Activated CD4-positive, CD25-positive, alpha-beta regulatory T cell treated with anti-CD3 and anti-CD28 coated beads, Interleukin-2, amount 50 U/mL, for 16 hours (primary cell): ENCODE measurements around the gene CACNA1D.
"Not testable (repeated sequence)": the region's sequence is repeated elsewhere in the genome, so short reads cannot be mapped to it uniquely, and the experiment has no call there.

Source experiments
- DNase-seq: peaks from one replicate; pipeline ENCODE4 v3.0.0-alpha.2; 2020; ENCODE audit warnings: low read depth, low spot score

CACNA1D gene

GRCh38 chr3:53614307-53614706, 119.9 kb downstream of the CACNA1D start:
- DNase-seq: no peak

- no peak for DNase-seq
Observed at GRCh38 chr3:53616321-53616720, 121.9 kb downstream of the CACNA1D start.

- DNase-seq: no peak
Observed at GRCh38 chr3:53616971-53617892, 122.8 kb downstream of the CACNA1D start.

GRCh38 chr3:53617893-53618523, 123.6 kb downstream of the CACNA1D start:
- DNase-seq: no peak

GRCh38 chr3:53618524-53618906, 124.1 kb downstream of the CACNA1D start:
- DNase-seq: no peak

- DNase-seq: no peak
Observed at GRCh38 chr3:53618936-53619335, 124.5 kb downstream of the CACNA1D start.

- DNase-seq: no peak
Observed at GRCh38 chr3:53624061-53624857, 129.8 kb downstream of the CACNA1D start.

- no peak for DNase-seq
Observed at GRCh38 chr3:53626876-53627275, 132.5 kb downstream of the CACNA1D start.

GRCh38 chr3:53628536-53629401, 134.4 kb downstream of the CACNA1D start:
- DNase-seq: no peak

GRCh38 chr3:53629402-53629723, 135.0 kb downstream of the CACNA1D start:
- no peak for DNase-seq

- DNase-seq: no peak
Observed at GRCh38 chr3:53630547-53630946, 136.1 kb downstream of the CACNA1D start.

- DNase-seq: no peak
Observed at GRCh38 chr3:53633197-53633787, 138.9 kb downstream of the CACNA1D start.

- DNase-seq: no peak
Observed at GRCh38 chr3:53635041-53635440, 140.6 kb downstream of the CACNA1D start.

GRCh38 chr3:53638806-53639205, 144.4 kb downstream of the CACNA1D start:
- not testable (repeated sequence) for DNase-seq

GRCh38 chr3:53641397-53641796, 147.0 kb downstream of the CACNA1D start:
- DNase-seq: no peak

GRCh38 chr3:53642211-53642610, 147.8 kb downstream of the CACNA1D start:
- DNase-seq: no peak

GRCh38 chr3:53643757-53644156, 149.3 kb downstream of the CACNA1D start:
- no peak for DNase-seq

GRCh38 chr3:53645754-53646153, 151.3 kb downstream of the CACNA1D start:
- DNase-seq: no peak

GRCh38 chr3:53646723-53647122, 152.3 kb downstream of the CACNA1D start:
- no peak for DNase-seq

- DNase-seq: no peak
Observed at GRCh38 chr3:53649816-53650215, 155.4 kb downstream of the CACNA1D start.

GRCh38 chr3:53650424-53650823, 156.0 kb downstream of the CACNA1D start:
- DNase-seq: no peak
